NCI-H1105 treated with DMSO at 0.1 percent for 48 hours (cell line): Measurements from ENCODE around the gene CD7.

Experiments
- DNase-seq: peaks from one replicate; lab custom pipeline; 2025; lab: John Stamatoyannopoulos, UW

The CD7 gene

DNA sequence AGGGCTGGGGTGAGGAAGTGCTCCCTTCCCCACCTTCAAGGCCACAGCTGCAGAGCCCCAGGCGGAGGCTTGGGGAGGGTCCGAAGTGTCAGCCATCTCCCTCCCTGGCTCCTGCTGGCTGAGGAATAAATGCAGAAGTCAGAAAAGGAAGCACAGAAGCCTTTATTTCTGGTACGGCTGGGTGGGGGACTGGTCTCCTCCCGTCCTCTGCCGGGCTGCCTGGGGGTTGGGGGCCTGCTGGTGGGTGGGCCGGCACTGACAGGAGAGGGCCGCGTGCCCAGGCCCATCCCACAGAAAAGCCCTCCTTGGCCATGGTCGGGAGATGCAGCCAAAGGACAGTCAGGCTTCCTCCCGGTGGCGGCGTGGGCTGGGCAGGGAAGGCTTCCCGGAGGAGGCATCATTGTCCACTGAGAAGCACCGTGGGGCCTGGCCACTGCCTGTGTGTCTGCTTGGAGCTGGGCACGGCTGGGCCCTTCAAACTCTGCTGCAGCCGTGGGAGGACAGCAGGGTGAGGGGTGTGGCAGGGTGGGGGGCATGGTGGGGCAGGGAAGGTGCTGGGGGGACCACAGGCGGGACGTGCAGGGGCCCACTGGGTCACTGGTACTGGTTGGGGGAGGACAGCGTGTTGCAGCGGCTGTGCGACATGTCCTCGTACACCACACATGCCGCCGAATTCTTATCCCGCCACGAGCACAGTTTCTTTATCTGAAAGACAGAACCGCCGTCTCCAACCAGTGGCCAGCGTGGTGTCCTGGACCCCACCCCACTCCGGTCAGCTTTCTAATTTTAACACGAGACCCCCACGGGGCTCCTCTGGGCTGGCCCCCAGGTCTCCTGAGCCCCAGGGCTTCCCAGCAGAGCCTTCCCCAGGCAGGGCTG, 2.4 kb downstream of the CD7 start:
- no peak for DNase-seq

DNA sequence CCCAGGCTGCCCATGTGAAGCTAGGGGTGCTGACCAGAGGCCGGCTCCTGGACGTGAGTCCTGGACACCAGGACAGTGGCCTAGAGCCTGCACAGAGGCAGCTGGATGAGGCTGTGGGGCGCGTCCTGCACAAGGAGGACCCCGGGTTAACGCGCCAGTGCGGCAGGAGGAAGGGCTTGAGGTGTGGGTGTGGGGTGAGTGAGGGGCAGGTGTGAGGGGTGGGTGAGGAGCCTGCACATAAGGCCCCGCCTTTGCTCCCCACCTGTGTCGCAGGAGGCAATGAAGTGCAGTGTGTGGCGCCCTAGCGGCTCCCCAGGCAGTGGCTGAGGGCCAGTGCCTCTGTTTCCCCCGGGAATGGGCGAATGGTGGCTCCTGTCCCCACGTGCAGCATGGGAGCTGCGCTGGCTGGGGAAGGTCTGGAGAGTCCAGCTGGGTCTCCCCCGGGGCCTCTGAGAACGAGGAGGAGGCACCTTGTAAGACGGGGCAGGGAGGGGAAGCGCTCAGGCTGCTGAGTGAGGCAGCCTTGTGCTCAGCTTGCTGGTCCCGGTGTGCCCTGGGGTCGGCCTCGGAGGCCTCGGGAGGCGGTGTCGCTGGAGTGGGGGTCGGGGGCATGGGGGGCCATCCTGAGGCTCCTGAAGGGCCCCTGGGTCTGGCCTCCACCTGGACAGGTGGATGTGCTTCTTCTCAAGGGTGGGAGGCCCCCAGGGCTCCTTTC, 3.2 kb downstream of the CD7 start:
- no peak for DNase-seq

DNA sequence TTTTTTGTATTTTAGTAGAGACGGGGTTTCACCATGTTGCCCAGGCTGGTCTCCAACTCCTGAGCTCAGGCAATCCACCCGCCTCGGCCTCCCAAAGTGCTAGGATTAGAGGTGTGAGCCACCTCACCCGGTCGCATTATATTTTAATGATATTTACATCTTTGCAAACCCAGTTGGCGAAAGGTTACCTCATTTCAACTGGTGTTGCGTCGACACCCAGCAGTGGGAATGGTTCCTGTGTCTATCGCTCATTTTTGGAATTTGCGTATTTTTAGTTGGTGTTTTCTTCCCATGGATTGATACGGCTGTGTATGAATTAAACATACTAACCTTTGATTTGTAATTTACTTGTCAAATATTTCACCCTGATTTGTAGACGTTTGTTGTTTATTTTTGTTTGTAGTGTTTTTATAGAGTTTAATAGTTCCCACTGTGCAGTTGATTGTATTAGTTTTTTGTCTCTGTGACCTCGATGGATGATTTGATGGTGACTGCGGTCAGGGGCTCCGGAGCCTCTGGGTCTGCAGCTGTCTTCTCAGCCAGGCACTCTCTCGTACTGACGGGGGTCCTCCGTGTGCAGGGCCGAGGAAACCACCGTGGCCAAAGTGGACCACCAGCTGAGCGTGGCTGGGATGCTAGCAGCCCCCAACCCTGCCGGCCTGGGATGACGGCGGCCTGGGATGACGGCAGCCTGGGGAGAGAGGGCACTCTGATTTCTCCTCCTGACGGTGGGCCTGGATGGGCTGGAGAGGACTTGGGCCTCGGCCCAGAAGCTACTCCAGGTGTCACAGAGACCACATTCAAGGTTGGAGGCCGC, 4.0 kb downstream of the CD7 start:
- no peak for DNase-seq

DNA sequence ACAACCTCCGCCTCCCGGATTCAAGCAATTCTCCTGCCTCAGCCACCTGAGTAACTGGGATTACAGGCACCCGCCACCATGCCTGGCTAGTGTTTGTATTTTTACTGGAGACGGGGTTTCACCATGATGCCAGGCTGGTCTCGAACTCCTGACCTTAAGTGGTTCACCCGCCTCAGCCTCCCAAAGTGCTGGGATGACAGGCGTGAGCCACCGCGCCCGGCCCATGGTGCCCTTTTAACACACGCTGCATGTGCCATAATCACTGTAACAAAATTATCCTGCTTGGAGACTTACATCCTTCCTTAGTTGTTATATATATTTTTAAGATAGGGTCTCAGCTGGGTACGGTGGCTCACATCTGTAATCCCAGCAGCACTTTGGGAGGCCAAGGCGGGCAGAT, 5.4 kb downstream of the CD7 start:
- DNase-seq, result no peak

DNA sequence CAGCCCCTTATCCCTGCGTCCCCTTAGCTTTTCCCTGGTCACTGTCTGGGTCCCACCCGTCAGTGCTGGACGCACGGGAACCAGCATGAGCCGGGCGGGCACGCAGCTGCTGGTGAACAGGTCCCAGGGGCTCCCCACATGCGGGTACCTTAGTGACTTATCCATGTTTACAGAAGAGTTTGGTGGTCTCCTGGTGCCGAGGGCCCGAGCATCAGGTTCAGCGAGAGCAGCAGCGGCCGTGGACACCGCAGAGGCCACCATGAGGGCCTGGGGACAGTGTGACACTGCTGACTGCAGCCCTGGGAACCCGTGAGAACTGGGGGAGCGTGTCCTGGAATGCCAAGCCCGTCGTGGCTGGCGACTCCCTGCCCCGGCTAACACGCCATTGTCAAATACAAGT, 6.5 kb downstream of the CD7 start:
- DNase-seq, result no peak

DNA sequence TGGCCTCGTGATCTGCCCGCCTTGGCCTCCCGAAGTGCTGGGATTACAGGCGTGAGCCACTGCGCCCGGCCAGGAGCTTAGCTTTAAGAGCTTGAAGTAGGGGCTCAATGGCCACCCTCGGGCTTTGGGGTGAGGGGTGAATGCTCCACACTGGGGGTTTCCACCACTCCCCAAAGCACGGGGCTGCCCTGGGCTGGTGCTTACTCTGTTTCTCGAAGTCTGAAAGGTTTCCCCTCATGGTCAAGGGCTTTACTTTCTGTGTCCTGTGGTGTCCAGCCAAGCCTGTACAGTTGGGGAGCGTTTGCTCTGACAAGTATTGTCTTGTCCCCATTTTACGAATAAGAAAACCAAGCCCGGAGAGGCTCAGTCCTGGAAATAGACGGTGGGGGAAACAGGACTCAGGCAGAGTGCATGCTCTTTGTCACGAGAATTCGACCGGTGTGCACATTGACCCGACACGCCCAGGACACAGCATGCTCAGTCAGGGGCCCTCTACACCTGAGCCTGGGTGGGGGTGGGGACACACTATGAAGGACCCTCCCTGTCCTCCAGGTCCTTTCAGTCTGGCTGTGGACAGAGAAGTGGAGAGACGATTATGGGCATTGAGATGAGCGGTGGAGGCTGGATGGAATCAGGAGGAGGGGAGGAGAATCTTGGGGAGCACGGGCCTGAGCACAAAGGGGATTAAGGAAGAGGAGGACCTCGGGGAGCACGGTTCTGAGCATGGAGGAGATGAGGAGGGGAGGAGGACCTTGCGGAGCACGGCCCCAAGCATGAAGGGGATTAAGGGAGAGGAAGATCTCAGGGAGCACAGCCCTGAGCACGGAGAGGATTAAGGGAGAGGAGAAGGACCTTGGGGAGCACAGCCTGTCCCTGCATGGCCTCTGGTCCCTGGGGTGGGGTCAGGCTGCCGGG, 7.5 kb downstream of the CD7 start:
- no peak for DNase-seq

DNA sequence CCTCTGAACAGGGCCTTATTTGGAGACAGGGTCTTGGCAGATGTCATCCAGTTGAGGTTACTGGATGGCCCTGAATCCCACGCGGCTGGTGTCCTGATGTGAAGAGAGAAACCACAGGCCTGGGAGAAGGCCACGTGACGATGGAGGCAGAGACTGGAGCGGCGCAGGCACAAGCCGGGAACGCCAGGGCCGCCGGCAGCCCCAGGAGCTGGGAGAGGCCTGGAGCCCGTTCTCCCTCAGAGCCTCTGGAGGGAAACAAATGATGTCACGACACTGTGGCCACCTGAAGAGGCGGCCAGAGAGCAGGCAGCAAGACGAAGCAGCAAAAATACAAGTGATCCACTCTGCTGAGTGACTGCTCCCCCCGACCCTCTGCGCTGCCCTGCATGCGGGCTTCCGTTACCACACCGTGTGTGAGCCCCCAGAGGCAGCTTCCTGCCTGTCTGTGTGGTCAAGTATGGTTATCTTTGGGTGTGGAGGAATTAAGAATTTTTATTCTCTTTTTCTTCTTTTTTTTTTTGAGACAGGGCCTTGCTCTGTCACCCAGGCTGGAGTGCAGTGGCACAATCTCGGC, 11.6 kb downstream of the CD7 start:
- DNase-seq, result no peak

DNA sequence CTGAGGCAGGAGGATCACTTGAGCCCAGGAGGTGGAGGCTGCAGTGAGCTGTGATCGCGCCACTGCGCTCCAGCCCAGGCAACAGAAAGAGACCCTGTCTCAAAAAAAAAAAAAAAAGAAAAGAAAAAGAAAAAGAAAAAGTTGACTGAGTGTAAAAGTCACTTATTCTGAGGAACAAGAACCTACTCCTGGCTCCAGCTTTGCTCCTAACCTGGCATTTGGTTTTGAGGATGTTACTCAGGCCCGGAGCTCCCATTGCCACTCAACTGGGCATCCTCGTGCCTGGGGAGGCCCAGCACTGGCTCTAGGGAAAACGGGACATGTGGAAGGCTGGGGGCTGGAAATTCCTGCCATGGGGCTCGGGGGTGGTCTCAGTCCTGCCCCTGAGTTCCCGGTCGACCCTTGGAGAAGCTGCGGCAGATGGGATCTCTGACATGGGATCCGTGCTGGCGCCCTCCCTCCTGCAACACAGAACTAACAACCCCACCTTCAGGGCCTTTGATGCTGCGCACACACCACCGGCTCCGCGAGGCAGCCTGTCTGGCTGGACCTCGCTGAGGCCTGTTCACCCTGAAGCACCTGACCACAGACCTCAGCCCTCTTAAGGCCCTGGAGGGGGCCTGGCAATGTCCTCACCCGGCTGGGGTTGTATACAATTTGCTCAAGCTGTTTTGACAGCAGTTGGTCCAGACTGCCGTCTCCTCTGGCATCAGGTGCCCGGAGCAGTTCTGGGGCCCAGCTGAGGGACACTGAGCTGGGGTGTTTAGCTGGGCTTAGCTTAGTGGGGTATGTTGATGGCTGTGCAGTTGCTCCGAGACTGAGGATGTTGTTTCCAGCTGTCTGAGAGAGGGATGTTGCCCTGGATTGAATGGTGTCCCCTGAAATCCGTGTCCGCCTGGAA, 12.3 kb downstream of the CD7 start:
- no peak for DNase-seq

DNA sequence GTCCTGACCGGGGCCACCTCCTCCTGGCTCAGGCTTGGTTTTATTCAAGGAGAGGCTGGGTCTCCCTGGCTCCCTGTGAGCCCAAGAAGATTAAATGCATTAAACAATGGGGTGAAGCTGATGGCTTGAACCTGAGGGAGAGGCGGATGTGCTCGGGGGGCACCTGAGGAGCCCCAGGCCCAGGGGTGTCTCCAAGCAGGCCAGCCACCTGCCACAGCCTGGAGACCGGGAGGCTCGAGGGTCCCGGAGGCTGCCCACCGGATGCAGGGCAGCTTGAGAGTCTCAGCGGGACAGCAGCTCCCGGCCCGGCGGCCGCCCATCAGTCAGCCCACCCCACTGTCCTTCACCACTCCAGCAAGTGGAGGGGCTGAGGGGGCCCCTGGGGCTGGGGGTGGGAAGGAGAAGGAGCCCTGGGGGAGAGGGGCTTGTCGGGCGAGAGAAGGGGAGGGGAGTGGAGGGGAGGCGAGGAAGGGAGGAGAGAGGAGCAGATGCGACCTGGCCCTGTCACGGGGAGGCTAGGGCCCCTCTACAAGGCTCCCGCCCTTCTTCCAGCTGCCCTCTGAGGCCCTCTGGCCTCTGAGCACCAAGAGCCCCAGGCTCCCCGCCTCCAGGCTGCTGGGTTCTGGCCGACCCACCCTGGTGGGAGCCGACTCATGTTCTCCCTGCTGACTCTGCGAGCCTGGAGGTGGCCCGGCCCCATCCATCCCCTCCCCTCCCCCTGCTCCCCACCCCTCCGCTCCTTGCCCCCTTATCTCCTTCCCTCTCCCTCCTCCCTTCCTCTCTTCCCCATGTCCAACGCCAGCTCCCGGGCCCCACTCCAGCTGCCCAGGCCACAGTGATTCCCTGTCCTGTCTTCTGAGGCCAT, 13.2 kb downstream of the CD7 start:
- no peak for DNase-seq

DNA sequence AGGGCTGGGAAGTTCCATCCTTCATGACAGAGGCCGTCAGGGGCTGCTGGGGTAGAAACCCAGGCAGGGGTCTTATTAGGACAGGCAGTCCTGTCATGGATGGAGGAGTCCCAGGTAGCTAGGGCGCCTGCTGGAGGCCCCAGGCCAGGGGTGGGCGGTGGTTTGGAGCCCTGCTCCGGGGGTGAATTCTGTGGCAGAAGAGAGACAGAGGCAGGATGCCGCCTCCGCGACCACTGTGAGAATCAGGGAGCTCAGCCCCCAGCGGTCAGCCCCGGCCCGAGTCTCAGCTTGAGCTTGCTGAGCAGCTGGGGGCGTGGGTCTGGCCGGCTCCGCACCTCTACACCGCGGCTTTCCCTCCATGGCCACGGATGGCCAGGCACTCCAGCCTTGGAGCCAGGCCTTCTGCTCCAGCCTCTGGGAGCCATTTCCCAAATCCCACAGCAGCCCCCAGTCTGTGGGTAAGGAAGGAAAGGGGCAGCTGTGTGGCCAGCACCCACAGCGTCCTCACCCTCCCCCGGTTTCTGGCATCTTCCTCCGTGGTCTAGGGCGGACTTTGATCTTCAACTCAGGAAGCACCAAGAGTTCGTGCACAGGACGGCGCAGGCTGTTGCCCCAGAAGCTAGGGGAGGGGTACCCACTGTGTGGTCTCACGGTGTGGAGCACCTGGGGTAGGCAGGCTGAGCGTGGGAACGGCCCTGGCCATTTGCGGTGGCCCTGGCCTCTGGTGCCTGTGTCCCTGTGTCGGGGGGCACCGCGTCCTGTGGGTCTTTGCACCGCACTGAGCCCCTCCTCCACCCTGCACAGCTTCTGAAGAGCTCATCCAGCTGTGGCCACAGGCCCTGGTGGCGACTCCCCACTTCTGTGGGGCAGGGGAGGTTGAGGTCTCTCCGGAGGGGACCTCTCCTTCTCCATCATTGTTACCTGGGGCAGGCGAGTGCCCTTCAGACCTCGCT, 14.1 kb downstream of the CD7 start:
- DNase-seq, result no peak

DNA sequence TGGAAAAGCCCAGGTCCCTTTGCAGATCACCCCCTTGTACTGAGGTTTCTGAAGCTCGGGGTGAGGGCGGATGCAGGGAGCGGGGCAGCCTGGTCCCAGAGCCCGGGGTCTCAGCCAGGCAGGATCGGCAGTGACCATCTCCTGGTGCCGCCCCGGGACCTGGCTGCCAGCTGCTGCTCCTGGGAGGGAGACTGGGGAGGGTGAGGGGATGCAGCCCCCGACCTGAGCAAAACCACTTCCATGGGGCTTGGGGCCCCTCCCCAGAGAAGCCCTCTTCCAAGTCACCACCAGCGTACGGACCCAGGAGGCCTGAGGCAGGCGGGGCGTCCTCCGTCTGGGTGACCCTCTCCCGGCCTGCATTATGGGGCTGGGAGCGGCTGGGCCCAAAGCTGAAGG, 14.8 kb downstream of the CD7 start:
- DNase-seq, result no peak

DNA sequence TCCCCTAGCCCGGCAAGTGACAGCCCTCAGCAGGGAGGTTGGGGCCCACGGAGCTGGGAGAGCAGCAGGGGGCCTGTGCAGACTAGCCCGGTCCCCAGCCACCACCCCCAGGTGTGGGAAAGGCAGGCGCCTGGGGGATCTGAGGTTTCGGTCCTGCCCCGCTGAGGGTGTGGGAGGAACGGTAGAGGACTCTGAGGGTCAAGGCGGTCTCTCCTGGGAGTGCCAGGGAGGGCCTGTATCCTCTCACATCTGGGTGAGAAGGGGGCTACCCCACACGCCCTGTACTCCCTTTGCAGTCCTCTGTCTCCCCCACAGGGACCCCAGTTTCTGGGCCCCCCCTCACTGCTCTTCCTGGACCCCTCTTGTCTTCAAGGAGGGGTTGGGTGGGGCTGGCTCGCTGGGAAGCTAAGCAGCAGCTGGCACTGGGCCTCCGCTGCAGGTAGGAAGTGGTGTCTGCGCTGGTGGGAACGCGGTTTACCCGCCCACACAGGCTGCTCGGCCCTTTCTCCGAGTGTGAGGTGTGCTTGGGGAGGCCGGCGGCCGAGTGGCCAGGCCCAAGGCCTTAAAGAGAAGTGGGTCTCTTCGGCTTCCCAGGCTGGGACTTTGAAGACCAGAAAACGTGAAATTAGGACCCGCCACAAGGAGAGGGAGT, 15.4 kb downstream of the CD7 start:
- no peak for DNase-seq

DNA sequence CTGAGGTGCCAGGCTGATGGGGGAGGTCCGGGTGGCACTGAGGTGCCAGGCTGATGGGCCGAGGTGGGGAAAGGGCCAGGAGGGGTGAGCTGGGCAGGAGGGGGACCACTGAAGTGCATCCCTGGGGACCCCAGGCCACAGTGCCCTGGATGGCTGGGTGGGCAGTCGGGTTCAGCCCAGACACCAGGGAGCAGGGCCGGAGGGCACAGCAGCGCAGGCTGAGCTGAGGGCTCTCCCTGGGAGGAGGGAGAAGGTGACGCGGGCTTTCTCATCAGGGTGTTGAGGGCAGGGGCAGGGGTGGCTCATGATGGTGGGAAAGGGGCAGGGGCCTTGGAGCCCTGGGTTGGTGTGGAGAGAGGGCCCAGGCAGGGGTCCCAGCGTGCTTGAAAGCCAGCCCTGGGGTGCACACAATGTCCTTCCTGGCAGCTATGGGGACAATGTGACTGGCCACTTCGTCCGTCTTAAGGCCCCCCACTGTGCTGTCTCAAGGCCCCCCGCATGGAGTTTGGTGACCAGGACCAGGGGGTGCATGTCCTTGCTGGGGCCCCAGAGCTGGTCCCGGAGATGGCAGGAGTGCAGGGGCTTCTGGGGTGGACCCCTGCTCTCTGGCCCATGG, 16.0 kb downstream of the CD7 start:
- no peak for DNase-seq

DNA sequence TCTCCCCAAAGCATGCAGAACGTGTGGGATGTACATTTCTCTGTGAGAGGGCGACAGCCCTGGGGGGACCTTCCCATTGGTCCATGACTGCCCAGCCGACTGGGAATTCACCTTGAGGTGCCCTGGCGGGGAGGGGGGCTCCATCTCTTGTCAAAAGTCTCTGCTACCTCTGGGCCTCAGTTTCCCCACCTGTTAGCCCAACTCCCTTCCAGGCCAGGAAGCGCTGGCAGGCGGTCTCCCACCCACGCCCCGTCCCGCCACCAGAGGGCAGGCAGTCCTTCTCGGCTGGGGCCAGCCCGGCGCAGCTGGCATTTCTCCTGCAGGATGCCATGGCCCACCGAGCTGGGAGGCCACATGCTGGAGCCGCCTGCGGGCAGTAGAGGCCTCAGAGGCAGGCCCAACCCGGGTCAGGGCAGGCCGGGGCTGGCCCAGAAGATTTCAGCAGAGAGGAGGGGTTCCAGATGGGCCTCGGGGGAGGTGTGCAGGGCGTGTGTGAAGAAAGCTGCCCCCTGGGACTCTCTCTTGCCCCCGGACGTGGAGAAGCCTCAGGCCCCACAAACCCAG, 16.6 kb downstream of the CD7 start:
- DNase-seq, result no peak

DNA sequence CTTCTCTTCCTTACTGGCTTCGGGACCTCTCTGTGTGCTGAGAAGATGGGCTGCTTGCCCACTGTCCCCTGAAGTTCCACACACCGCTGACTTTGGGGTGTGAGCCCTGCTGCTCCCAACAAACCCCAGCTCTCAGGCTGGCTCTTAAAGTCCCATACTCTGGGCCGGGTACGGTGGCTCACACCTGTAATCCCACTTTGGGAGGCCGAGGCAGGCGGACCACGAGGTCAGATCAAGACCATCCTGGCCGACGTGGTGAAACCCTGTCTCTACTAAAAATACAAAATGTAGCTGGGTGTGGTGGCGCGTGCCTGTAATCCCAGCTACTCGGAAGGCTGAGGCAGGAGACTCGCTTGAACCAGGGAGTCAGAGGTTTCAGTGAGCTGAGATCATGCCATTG, 17.2 kb downstream of the CD7 start:
- no peak for DNase-seq

DNA sequence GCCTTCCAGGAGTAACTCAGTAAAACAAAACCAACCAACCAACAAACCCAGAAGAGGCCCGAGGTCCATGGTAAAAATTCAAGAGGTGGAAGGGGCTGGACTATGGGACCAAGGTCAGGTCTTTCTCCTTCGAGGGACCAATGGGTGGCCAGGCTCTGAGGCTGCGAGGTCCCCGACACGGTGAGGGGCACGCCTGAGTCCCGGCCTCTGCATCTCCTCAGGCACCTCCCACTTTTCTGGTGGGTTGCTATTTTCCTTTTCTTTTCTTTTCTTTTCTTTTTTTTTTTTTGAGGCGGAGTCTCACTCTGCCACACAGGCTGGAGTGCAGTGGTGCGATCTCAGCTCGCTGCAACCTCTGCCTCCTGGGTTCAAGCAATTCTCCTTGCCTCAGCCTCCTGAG, 18.0 kb downstream of the CD7 start:
- no peak for DNase-seq
